IMR-90 (cell line): ENCODE measurements around the gene NDUFB11. TPM values are rescaled to one million over a fixed set of nuclear protein-coding genes. Genes with fewer than 3 reads are reported as not detected.

Experiments used
- ATAC-seq: fragments of 200-7000 bp; cut with Tn5 transposase; 2 replicates; pipeline ENCODE4 v1.9.1; 2020; ENCODE audit warnings: low read depth, mild to moderate bottlenecking, moderate library complexity
- BruUV-seq: library from RNA; stranded (reverse); fragments of 400-500 nt; replicated peaks from 2 replicates; lab custom pipeline; 2021; lab: Mats Ljungman, UMichigan
- CTCF ChIA-PET: fragments of 300-600 bp; formaldehyde crosslinking; extraction: SDS; loops from one replicate; lab custom pipeline; 2021; ENCODE audit warnings: antibody characterized with exemption; lab: Yijun Ruan, JAX
- POLR2A ChIA-PET: fragments of 300-600 bp; sonication (Branson Sonifier 250); formaldehyde crosslinking; loops from one replicate; lab custom pipeline; 2022; ENCODE audit warnings: antibody characterized with exemption; ENCODE audit not compliant: unreplicated experiment; lab: Charles Lee
- DNase-seq: peaks from one replicate; pipeline ENCODE4 v3.0.0; 2013
- H2AFZ ChIP-seq: replicated peaks from 2 replicates; pipeline ENCODE3; 2013; ENCODE audit warnings: low read length, mild to moderate bottlenecking; ENCODE audit not compliant: poor library complexity
- H2AK5ac ChIP-seq: 2 replicates; pipeline ENCODE4 v1.6.1; 2013; ENCODE audit warnings: low read depth, low read length, inconsistent platforms
- H2AK9ac ChIP-seq: replicated peaks from 2 replicates; pipeline ENCODE3; 2013; ENCODE audit warnings: mild to moderate bottlenecking, low read depth, low read length, moderate library complexity; ENCODE audit not compliant: poor library complexity
- H2BK120ac ChIP-seq: 2 replicates; pipeline ENCODE4 v1.6.1; 2013; ENCODE audit warnings: low read depth, low read length, inconsistent platforms
- H2BK15ac ChIP-seq: 3 replicates; pipeline ENCODE4 v1.6.1; 2013; ENCODE audit warnings: low read depth, low read length, inconsistent platforms
- H2BK20ac ChIP-seq: 2 replicates; pipeline ENCODE4 v1.6.1; 2013; ENCODE audit warnings: low read depth, mild to moderate bottlenecking, inconsistent platforms, low read length, moderate library complexity
- H2BK5ac ChIP-seq: 2 replicates; pipeline ENCODE4 v1.6.1; 2013; ENCODE audit warnings: mild to moderate bottlenecking, low read depth, low read length, inconsistent platforms; ENCODE audit not compliant: poor library complexity, severe bottlenecking
- H3K14ac ChIP-seq: replicated peaks from 2 replicates; pipeline ENCODE4 v1.6.1; 2013; ENCODE audit warnings: low read depth, low read length, inconsistent platforms
- H3K18ac ChIP-seq: 2 replicates; pipeline ENCODE4 v1.6.1; 2013; ENCODE audit warnings: low read depth, low read length, control low read depth
- H3K23ac ChIP-seq: 2 replicates; pipeline ENCODE4 v1.6.1; 2013; ENCODE audit warnings: low read depth, low read length, inconsistent platforms
- H3K27ac ChIP-seq: 2 replicates; pipeline ENCODE4 v1.5.1; 2013; ENCODE audit warnings: mild to moderate bottlenecking, control low read depth, low read length; ENCODE audit not compliant: insufficient read depth
- H3K27me3 ChIP-seq: 2 replicates; pipeline ENCODE4 v1.6.1; 2013; ENCODE audit warnings: low read length; ENCODE audit not compliant: control insufficient read depth, insufficient read depth
- H3K36me3 ChIP-seq: 2 replicates; pipeline ENCODE4 v1.6.1; 2013; ENCODE audit warnings: low read length, mixed read lengths; ENCODE audit not compliant: control insufficient read depth, insufficient read depth
- H3K4ac ChIP-seq: 2 replicates; pipeline ENCODE4 v1.6.1; 2013; ENCODE audit warnings: low read depth, low read length, inconsistent platforms
- H3K4me1 ChIP-seq: 2 replicates; pipeline ENCODE4 v1.6.1; 2013; ENCODE audit warnings: low read length, mixed read lengths; ENCODE audit not compliant: control insufficient read depth, insufficient read depth
- H3K4me2 ChIP-seq: 2 replicates; pipeline ENCODE4 v1.6.1; 2013; ENCODE audit warnings: low read depth, mild to moderate bottlenecking, control low read depth, low read length, moderate library complexity
- H3K4me3 ChIP-seq: 2 replicates; pipeline ENCODE4 v1.5.1; 2013; ENCODE audit warnings: low read depth, mild to moderate bottlenecking, control low read depth, low read length, moderate library complexity; ENCODE audit not compliant: insufficient read depth
- H3K56ac ChIP-seq: 2 replicates; pipeline ENCODE4 v1.6.1; 2013; ENCODE audit warnings: low read length, inconsistent platforms; ENCODE audit not compliant: insufficient read depth; ENCODE audit errors: extremely low read depth
- H3K79me1 ChIP-seq, 2 experiments: 2 replicates each; pipeline ENCODE4 v1.6.1; 2013; ENCODE audit warnings: low read length in 2 of 2, inconsistent platforms in 1 of 2, low read depth in 1 of 2
- H3K9ac ChIP-seq: 2 replicates; pipeline ENCODE4 v1.6.1; 2013; ENCODE audit warnings: low read depth, low read length, control low read depth
- H3K9me1 ChIP-seq: 2 replicates; pipeline ENCODE4 v1.6.1; 2013; ENCODE audit warnings: low read length, inconsistent platforms; ENCODE audit not compliant: insufficient read depth
- H3K9me3 ChIP-seq: 2 replicates; pipeline ENCODE4 v1.6.1; 2013; ENCODE audit warnings: low read length; ENCODE audit not compliant: control insufficient read depth, insufficient read depth
- H4K20me1 ChIP-seq: 2 replicates; pipeline ENCODE4 v1.6.1; 2013; ENCODE audit warnings: low read length, inconsistent platforms; ENCODE audit not compliant: insufficient read depth
- H4K5ac ChIP-seq: 2 replicates; pipeline ENCODE4 v1.6.1; 2013; ENCODE audit warnings: mild to moderate bottlenecking, low read depth, low read length, control low read depth
- H4K8ac ChIP-seq, 2 experiments: 2 replicates each; pipeline ENCODE4 v1.6.1; 2013; ENCODE audit warnings: low read depth in 2 of 2, low read length in 2 of 2, control low read depth in 1 of 2, inconsistent platforms in 1 of 2
- H4K91ac ChIP-seq: 2 replicates; pipeline ENCODE4 v1.6.1; 2013; ENCODE audit warnings: low read depth, low read length, inconsistent platforms; ENCODE audit not compliant: insufficient read depth
- BHLHE40 ChIP-seq: fragments of 150-350 bp; IDR thresholded peaks from 2 replicates; pipeline ENCODE4 v1.6.1; 2016; ENCODE audit warnings: mild to moderate bottlenecking, low read depth, low read length
- CHD1 ChIP-seq: IDR thresholded peaks from 2 replicates; pipeline ENCODE4 v1.6.1; 2012; ENCODE audit warnings: low read depth, low read length, improper control_type of control experiment
- MAFK ChIP-seq: IDR thresholded peaks from 2 replicates; pipeline ENCODE4 v1.6.1; 2012; ENCODE audit warnings: low read depth, low read length, improper control_type of control experiment
- MAZ ChIP-seq: IDR thresholded peaks from 2 replicates; pipeline ENCODE4 v1.6.1; 2012; ENCODE audit warnings: low read depth, mild to moderate bottlenecking, low read length, improper control_type of control experiment, moderate library complexity, borderline replicate concordance
- MXI1 ChIP-seq: IDR thresholded peaks from 2 replicates; pipeline ENCODE4 v1.6.1; 2012; ENCODE audit warnings: low read depth, mild to moderate bottlenecking, low read length, moderate library complexity, borderline replicate concordance
- NFE2L2 ChIP-seq: fragments of 150-350 bp; IDR thresholded peaks from 2 replicates; pipeline ENCODE4 v1.6.1; 2016; ENCODE audit warnings: low read depth, mild to moderate bottlenecking, low read length
- POLR2A ChIP-seq: IDR thresholded peaks from 2 replicates; pipeline ENCODE4 v1.6.1; 2012; ENCODE audit warnings: mild to moderate bottlenecking, low read depth, low read length
- WGBS, 2 experiments: methylation state at CpG; one replicate each; pipeline versions ENCODE4 v1.1.5 to v1.1.7; 2013; ENCODE audit warnings: missing lambda C conversion rate in 2 of 2; ENCODE audit not compliant: insufficient read length in 1 of 2; ENCODE audit errors: extremely low coverage in 2 of 2; 5-methylcytosine and 5-hydroxymethylcytosine counted together
- dilution Hi-C: fragments of 300-500 bp; cut with HindIII; formaldehyde crosslinking; loops from one replicate; pipeline ENCODE4 v1.14.3; 2018; ENCODE audit warnings: low sequenced_read_pairs; ENCODE audit not compliant: unreplicated experiment
- in situ Hi-C: fragments of 300-500 bp; cut with MboI; formaldehyde crosslinking; loops from 3 replicates; pipeline ENCODE4 v1.14.3; 2019; ENCODE audit warnings: low sequenced_read_pairs, inconsistent platforms, mixed read lengths
- intact Hi-C: fragments of 100-400 bp; cut with micrococcal nuclease; formaldehyde crosslinking; loops from 2 replicates; pipeline ENCODE4 v1.10.0; 2022
- polyA plus RNA-seq, 3 experiments: library from polyadenylated mRNA; depleted of rRNA; stranded (reverse); fragments of >200 nt; gene quantifications; 2 replicates each; pipeline ENCODE4 v1.2.3, GENCODE V29; 2012; ENCODE audit warnings: low replicate concordance in 1 of 3
- total RNA-seq: library from RNA; depleted of rRNA; stranded (reverse); fragments of >200 nt; gene quantifications from 2 replicates; pipeline ENCODE4 v1.2.3, GENCODE V29; 2012
- TF ChIP-seq, protein P1 (sequence below): conservative IDR thresholded peaks from 2 replicates; pipeline ENCODE4 v1.5.1; 2012; ENCODE audit warnings: mild to moderate bottlenecking, low read depth, low read length, improper control_type of control experiment
- TF ChIP-seq, protein P2 (sequence below): fragments of 150-350 bp; IDR thresholded peaks from 2 replicates; pipeline ENCODE4 v1.6.1; 2016; ENCODE audit warnings: low read depth, mild to moderate bottlenecking, low read length, moderate library complexity, borderline replicate concordance
- TF ChIP-seq, protein P3 (sequence below): fragments of 150-350 bp; IDR thresholded peaks from 2 replicates; pipeline ENCODE4 v1.6.1; 2017; ENCODE audit warnings: mild to moderate bottlenecking, antibody characterized with exemption, low read length, low read depth

Gene NDUFB11
- total and polyA plus RNA-seq, 2 of the 4 experiments (the other 2 are of a cell fraction) = 17.0 to 58.3 TPM

DNA sequence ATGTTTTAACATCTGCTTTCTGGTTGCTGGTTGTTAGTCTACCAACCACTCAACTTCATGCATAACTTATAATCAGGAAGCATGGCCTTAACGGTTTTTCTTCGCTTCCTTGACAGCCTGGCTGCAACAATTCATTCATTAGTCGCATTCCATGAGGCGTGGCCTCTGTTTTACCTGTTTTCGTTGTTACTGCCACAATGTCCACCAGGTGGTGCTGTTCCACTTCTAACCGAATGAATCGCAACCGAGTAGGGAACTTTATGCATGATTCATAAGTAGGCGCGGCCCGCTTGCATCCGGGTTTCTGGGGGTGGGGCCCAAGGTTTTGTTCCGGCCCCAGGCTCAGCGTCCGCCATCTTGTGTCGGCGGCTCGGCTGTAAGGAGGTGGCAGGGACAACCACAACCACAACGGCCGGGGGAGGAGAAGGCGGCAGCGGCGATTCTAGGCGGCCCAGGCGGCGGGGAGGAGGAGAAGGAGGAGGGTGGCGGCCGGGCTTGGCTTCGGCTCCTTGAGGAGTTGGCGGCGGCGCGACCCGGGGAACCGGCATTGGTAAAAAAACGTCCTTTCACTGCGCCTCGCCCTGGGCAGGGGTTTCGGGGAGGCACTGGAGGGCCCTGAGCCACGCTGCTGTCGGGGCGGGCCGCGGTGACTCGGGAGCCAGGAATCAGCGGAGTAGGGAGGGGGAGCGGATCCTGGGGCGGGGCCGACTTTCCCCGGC lies 49.1 kb upstream of the NDUFB11 start, which contains the start of gene UBA1 (continued):
- TF ChIP-seq BHLHE40 (no peak), MAFK (no peak)

DNA sequence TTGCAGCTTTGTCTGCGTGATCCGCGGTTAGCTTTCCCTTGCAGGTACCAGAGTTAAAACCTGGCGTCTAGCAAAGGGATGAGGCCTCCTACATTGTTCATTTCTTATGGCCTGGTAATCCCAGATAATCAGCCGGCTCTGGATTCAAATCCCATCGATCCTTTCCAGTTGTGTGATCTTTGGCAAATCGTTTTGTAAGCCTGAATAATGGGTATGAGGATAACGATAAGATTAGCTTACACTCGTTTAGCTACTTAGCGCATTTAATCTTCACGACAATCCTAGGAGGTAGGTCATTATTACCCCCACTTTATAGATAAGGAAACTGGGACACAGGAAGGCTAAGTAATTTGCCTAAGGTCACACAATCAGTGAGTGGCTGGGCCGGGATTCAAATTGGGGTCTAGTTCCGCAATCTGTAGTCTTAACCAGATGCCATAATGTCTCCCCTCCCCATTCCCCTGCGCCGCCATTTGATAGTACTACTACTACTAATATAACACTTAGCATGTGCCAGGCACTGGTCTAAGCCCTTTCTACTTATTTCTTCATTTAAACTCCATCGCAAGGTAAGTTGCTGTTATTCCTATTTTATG lies 47.4 kb upstream of the NDUFB11 start:
- intact Hi-C loops (loop anchor here (2.0 to 5.0 kb wide), 4 partner anchors 121 to 833 kb away; partner anchors contain the start of gene ZNF41), in situ Hi-C loops (loop anchor here (10.0 kb wide), 2 partner anchors 193 to 333 kb away; no protein-coding TSS in a partner anchor), dilution Hi-C loops (no loop called here)
- Histone ChIP-seq H3K9me1 (no peaks in the 10 kb centered on the region; the same call in 1 of the 2 replicates), H2AFZ (peak overlapping the region; percentile 67), H4K20me1 (peaks cover 27% of the 10 kb centered on the region), H2BK120ac (no peak overlapping the region), H3K23ac (0 out of 2 replicates have a peak overlapping the region, but pooled peaks have one; percentile 62), H3K4me1 (peaks cover 15% of the 10 kb centered on the region), H2AK9ac (peak overlapping the region; percentile 40), H3K4me3 (peak overlapping the region; percentile 60), H3K9me3 (no peaks in the 10 kb centered on the region), H2BK5ac (no peak overlapping the region), H3K36me3 (peaks cover 10% of the 10 kb centered on the region), H3K56ac (no peak overlapping the region), H3K4ac (no peak overlapping the region), H3K18ac (no peak overlapping the region), H3K27me3 (no peaks in the 10 kb centered on the region; the same call in 1 of the 2 replicates), H4K8ac (peak overlapping the region in 1 of 2 experiments; percentile 4; a peak in 1 of 4 replicates), H3K9ac (peak overlapping the region; percentile 16; the same call in 1 of the 2 replicates), H2BK20ac (no peak overlapping the region), H2AK5ac (no peak overlapping the region), H3K27ac (no peak overlapping the region), H2BK15ac (no peak overlapping the region), H4K91ac (no peak overlapping the region), H4K5ac (no peak overlapping the region), H3K4me2 (peak overlapping the region; percentile 66), H3K14ac (0 out of 2 replicates have a peak overlapping the region, but pooled peaks have one; percentile 33), H3K79me1 (peaks cover 8 to 31% of the 10 kb centered on the region in 2 experiments)
- BruUV-seq = no TSS peak
- POLR2A ChIA-PET = no interaction called here
- WGBS, 2 experiments = no CpG with 5 or more reads among the region's 16 CpGs
- ATAC-seq (no peak), DNase-seq (no peak)
- CTCF ChIA-PET = interaction anchor here (0.6 kb wide), 1 partner anchor 106 kb away, joined by 3 read pairs; no protein-coding TSS in a partner anchor
- TF ChIP-seq NFE2L2 = no peak
- no peak for TF ChIP-seq POLR2A
- TF ChIP-seq CHD1 = no peak
- TF ChIP-seq, protein P1, sequence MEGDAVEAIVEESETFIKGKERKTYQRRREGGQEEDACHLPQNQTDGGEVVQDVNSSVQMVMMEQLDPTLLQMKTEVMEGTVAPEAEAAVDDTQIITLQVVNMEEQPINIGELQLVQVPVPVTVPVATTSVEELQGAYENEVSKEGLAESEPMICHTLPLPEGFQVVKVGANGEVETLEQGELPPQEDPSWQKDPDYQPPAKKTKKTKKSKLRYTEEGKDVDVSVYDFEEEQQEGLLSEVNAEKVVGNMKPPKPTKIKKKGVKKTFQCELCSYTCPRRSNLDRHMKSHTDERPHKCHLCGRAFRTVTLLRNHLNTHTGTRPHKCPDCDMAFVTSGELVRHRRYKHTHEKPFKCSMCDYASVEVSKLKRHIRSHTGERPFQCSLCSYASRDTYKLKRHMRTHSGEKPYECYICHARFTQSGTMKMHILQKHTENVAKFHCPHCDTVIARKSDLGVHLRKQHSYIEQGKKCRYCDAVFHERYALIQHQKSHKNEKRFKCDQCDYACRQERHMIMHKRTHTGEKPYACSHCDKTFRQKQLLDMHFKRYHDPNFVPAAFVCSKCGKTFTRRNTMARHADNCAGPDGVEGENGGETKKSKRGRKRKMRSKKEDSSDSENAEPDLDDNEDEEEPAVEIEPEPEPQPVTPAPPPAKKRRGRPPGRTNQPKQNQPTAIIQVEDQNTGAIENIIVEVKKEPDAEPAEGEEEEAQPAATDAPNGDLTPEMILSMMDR = no peak
- TF ChIP-seq, protein P2, sequence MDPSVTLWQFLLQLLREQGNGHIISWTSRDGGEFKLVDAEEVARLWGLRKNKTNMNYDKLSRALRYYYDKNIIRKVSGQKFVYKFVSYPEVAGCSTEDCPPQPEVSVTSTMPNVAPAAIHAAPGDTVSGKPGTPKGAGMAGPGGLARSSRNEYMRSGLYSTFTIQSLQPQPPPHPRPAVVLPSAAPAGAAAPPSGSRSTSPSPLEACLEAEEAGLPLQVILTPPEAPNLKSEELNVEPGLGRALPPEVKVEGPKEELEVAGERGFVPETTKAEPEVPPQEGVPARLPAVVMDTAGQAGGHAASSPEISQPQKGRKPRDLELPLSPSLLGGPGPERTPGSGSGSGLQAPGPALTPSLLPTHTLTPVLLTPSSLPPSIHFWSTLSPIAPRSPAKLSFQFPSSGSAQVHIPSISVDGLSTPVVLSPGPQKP = no peak
- TF ChIP-seq, protein P3, sequence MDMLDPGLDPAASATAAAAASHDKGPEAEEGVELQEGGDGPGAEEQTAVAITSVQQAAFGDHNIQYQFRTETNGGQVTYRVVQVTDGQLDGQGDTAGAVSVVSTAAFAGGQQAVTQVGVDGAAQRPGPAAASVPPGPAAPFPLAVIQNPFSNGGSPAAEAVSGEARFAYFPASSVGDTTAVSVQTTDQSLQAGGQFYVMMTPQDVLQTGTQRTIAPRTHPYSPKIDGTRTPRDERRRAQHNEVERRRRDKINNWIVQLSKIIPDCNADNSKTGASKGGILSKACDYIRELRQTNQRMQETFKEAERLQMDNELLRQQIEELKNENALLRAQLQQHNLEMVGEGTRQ = no peak
- no peak for TF ChIP-seq MAZ
- no peak for TF ChIP-seq BHLHE40
- TF ChIP-seq MXI1 = no peak
- no peak for TF ChIP-seq MAFK
